Measurements from ENCODE around the gene ANAPC7. TPM values are rescaled to one million over a fixed set of nuclear protein-coding genes. Genes with fewer than 3 reads are reported as not detected.
"Not testable (repeated sequence)": the region's sequence is repeated elsewhere in the genome, so short reads cannot be mapped to it uniquely, and the experiment has no call there.

The ANAPC7 gene
- total RNA-seq, 1 donor: 57.4 TPM

- no peak for DNase-seq (ENCODE audit: low read depth)
- TF ChIP-seq, protein P1, sequence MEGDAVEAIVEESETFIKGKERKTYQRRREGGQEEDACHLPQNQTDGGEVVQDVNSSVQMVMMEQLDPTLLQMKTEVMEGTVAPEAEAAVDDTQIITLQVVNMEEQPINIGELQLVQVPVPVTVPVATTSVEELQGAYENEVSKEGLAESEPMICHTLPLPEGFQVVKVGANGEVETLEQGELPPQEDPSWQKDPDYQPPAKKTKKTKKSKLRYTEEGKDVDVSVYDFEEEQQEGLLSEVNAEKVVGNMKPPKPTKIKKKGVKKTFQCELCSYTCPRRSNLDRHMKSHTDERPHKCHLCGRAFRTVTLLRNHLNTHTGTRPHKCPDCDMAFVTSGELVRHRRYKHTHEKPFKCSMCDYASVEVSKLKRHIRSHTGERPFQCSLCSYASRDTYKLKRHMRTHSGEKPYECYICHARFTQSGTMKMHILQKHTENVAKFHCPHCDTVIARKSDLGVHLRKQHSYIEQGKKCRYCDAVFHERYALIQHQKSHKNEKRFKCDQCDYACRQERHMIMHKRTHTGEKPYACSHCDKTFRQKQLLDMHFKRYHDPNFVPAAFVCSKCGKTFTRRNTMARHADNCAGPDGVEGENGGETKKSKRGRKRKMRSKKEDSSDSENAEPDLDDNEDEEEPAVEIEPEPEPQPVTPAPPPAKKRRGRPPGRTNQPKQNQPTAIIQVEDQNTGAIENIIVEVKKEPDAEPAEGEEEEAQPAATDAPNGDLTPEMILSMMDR (IDR thresholded peaks at IDR 0.05; ENCODE audit: insufficient read depth, low read depth, low read length): no peak
- H3K4me3 ChIP-seq (ENCODE audit: low read depth, low read length): no peak overlapping the region
Measured at GRCh38 chr12:110382683-110383082, 20.8 kb downstream of the ANAPC7 start.

GRCh38 chr12:110379631-110380030, 23.9 kb downstream of the ANAPC7 start:
- TF ChIP-seq, protein P1 (IDR thresholded peaks at IDR 0.05; ENCODE audit: insufficient read depth, low read depth, low read length): no peak
- DNase-seq (ENCODE audit: low read depth): no peak
- H3K4me3 ChIP-seq (ENCODE audit: low read depth, low read length): no peak overlapping the region

DNA sequence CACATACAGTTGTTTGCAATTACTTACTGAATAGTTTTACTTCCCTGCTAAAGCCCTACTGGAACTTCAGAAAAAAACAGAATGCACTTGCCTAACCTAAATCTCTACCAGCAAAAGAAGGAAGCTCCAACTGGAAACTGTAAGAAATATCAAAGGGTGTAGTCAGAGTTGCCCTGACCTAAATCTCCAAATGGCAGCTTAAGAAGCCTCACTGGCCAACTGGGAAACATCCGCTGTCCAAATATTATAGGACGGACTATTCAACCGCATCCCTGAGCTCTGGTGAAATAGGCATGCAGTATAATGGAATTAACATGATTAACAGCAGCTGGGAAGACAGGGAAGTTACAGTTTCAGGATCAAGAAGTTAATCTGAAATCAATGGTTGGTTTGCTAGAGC, 24.3 kb downstream of the ANAPC7 start:
- no peak overlapping the region for H3K4me3 ChIP-seq (ENCODE audit: low read depth, low read length)
- TF ChIP-seq, protein P1 (IDR thresholded peaks at IDR 0.05; ENCODE audit: insufficient read depth, low read depth, low read length): no peak
- DNase-seq (ENCODE audit: low read depth): peak; percentile 38

- DNase-seq (ENCODE audit: low read depth); H3K4me3 ChIP-seq (ENCODE audit: low read depth, low read length): not testable (repeated sequence)
Measured at GRCh38 chr12:110378131-110378790, 25.2 kb downstream of the ANAPC7 start.

DNA sequence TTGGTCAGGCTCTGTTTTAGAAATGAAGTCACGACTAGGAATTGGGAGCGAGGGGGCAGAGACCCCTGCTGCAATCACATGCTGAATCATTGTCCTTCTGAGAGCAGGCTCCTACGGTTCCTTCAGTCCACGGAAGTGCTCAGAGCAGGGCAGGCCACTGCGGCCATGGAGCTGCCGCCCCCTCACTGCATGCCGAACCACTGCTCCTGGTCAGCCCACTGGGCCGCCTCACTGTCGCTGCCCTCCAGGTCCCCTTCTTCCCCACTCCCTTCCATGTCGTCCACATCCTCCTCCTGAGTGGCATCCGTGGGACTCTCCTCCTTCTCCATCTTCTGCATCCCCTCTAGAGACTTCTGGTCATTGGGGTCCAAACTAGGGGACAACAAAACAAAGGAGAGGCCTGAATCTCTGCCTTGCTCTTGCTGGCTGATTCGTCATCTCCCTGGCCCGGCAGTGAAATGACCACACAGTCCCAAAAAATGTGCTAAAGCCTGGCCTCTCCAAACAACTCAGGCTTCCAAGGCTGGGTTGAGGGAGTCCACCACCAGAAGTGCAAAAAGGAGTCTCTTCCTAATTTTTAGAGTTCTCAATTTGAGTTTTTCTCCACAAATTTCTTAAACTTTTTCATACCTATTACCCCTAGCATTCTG, 29.4 kb downstream of the ANAPC7 start:
- DNase-seq (ENCODE audit: low read depth): no peak
- TF ChIP-seq, protein P1 (IDR thresholded peaks at IDR 0.05; ENCODE audit: insufficient read depth, low read depth, low read length): no peak
- H3K4me3 ChIP-seq (ENCODE audit: low read depth, low read length): no peak overlapping the region

GRCh38 chr12:110373425-110373824, 30.1 kb downstream of the ANAPC7 start:
- H3K4me3 ChIP-seq (ENCODE audit: low read depth, low read length): no peak overlapping the region
- TF ChIP-seq, protein P1 (IDR thresholded peaks at IDR 0.05; ENCODE audit: insufficient read depth, low read depth, low read length): no peak
- no peak for DNase-seq (ENCODE audit: low read depth)

GRCh38 chr12:110373025-110373424, 30.5 kb downstream of the ANAPC7 start:
- TF ChIP-seq, protein P1 (IDR thresholded peaks at IDR 0.05; ENCODE audit: insufficient read depth, low read depth, low read length): no peak

More at GRCh38 chr12:110373025-110373424, 30.5 kb downstream of the ANAPC7 start:
- no peak overlapping the region for H3K4me3 ChIP-seq (ENCODE audit: low read depth, low read length)
- no peak for DNase-seq (ENCODE audit: low read depth)

Measured in fibroblast of villous mesenchyme (primary cell).